GM18502 (cell line): ENCODE results near the gene SUMF1.

ENCODE experiments used
- ATAC-seq: cut with Tn5 transposase; IDR thresholded peaks from one replicate; pipeline ENCODE4 v1.9.1; 2021; ENCODE audit warnings: mild to moderate bottlenecking; ENCODE audit not compliant: unreplicated experiment, poor library complexity

SUMF1 gene

DNA sequence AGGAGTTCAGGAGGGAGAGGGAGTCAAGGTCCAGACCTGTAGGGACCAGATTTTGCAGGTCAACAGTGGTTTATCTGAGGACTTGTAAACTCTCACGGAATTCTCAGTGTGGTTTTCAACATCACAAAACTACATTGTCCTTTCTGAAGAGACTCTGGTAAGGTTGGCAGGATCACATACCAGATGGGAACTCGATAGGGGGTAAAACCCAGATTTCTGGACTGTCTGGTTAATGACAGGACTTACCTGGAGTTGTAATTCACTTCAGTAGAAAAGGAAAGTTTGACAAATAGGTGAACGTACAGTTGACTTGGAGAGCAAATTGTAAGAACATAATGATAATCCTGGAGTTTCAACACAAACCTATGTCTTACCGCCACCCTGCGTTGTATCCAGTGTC, 31.4 kb upstream of the SUMF1 start:
- ATAC-seq = no peak

- no peak for ATAC-seq
These were observed 30.8 kb upstream of the SUMF1 start for GRCh38 chr3:4497843-4498324.

GRCh38 chr3:4497005-4497692, 30.1 kb upstream of the SUMF1 start:
- ATAC-seq = no peak

DNA sequence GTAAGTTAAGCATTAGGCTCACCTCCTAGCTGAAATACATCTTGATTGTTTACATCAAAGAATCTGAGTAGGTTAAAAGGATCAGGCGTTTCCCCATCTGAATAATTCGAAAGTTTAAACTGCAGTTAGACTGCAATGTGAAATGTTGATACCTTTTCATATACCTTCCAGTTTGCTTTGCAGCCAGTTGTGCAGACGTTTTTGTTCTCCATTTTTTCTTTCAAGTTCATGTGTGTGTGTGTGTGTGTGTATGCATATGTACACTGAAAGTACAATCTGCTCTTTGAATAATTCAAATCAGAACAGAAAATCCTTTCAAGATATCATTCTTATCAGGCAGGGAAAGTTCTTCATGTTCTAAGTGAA, 29.0 kb upstream of the SUMF1 start:
- ATAC-seq = no peak

- ATAC-seq = no peak
These were observed 28.4 kb upstream of the SUMF1 start for GRCh38 chr3:4495294-4496086.

DNA sequence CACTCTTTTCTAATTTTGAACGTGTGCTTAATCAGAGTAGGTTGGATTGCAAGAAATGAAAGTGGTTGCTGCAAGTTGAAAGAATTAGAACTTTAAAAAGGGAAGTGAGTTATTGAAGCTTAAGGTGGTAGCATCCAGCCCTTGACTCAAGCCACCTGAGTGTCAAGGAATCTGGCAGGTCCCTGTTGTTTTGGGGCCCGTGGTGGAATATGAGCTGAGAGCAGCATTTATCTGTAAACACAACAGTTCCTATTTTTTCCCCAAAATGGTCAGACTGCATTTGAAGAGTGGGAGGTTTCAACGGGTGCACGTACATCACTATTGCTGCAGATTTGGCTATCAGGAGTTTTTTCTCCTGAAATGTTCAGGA, 27.8 kb upstream of the SUMF1 start:
- ATAC-seq = peak; percentile 30

DNA sequence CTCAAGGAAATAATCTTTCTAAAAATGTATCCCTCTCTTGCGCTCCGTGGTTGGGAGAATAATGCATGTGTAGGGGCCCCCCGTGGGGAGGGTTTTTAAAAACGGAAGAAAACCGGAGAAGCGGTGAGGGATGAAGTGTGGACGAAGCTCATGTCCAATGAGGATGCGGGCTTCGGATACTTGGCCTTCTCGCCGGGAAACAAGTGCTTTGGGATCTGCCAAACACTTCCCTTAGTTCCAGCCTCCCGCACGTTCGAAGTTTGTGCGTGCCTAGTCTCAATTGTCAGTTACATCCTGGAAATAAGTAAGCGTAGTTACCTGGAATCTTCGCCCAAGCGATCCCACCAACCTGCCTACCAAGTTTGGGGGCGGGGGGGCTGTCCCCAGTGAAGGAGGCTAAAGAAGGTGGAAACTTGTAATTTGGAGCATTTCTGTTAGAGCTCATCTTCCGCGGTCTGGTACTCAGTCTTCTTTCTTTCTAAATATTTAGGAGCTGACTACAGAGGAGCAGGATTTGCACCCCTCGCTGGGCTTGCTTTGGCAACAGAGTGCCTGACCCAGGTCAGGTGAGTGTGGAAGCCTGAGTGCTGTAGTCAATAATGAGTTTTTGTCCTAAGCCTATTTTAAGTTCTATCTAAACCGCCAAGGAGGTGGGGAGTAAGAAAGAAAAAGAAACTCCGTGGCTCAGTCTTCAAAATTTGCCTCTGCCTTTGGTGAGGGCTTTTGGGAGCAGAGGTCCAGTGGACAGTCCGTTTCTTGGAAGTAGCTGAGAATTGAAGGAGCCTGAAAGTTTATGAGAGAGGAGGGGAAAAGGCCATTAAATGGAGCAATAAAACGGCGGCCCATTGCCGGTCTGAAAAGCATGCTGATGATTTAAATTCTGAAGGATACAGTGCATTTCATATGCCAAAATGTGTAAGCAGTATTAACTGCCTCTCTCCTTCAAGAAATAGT, 27.1 kb upstream of the SUMF1 start:
- no peak for ATAC-seq

- ATAC-seq = peak; percentile 92
These were observed 26.2 kb upstream of the SUMF1 start, which contains the start of gene ITPR1 for GRCh38 chr3:4493014-4493940. Gene ITPR1 (plus strand): TSS chr3:4493348. CDS start chr3:4516492, 23,144 bp downstream.

- peak; percentile 15 for ATAC-seq
These were observed 25.3 kb upstream of the SUMF1 start for GRCh38 chr3:4492208-4493013.

GRCh38 chr3:4491855-4492207, 24.8 kb upstream of the SUMF1 start:
- ATAC-seq = no peak

DNA sequence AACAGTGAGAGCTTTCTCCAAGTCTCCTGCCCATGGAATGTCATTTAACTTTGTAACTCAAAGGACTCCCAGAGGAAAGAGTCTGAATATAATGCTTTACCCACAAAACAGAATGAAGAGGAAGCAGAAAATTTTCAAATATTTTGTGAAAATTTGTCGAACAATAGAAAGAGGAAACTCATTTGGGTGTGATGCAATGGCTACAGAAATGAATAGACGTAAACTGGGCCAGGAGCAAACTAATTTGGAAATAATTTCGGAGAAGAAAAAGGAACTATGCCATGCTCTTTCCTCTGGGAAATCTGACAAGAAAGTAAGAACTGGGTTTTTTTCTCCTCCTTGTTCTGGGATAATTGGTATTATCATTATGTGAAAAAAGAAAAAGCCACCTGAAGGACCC, 11.2 kb upstream of the SUMF1 start:
- no peak for ATAC-seq

DNA sequence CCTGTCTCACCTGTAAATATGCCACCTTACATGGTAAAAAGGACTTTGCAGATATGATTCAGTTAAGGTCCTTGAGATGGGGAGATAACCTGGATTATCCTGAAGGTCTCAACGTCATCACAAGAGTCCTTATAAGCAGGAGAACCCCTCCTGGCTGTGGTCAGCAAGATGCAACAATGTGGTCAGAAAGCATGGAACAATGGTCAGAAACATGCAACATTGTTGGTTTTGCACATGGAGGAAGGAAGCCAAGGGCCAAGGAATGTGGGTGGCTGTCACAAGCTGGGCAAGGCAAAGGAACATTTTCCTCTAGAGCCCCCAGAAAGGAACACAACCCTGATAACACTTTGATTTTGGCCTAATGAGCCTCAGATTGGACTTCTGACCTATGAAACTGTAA, 9.4 kb upstream of the SUMF1 start:
- ATAC-seq = no peak

DNA sequence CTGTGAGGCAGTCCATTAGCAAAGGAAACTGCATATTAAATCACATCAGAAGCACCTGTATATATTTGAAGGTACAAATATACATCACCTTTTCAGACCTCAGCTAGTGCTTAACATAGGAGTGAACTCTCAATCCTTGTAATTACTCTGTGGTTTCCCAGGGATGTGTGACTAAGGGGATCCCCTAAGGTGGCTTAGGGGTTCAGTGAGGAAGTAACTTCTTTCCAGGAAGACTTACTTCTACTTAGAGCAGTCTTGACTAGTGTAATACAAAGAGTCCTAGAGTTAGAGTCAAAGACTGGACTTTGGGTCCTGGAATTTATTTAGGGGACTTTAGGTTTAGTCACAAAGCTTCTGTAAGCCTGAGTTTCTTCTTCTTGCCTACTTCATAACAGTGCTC, 8.7 kb upstream of the SUMF1 start:
- no peak for ATAC-seq

GRCh38 chr3:4474683-4475490, 7.8 kb upstream of the SUMF1 start:
- ATAC-seq = peak; percentile 81

GRCh38 chr3:4472766-4473165, 5.7 kb upstream of the SUMF1 start:
- no peak for ATAC-seq

DNA sequence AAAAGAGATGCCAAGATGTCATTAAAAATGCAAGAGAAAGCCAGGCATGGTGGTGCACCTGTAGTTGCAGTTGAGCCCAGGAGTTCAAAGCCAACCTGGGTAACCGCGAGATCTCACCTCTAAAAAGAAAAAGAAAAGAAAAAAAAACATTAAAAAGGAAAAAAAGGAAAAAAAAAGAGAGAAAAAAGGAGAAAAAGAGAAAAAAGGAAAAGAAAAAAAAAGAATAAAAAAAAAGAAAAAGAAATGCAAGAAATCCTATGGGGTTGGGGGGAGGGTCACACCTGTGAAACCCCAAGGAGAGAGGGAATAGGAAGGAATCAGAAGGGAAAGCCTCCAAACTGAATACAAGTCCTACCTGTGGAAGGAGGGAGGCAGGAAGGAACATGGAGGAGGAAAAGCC, 5.2 kb upstream of the SUMF1 start:
- ATAC-seq = no peak

DNA sequence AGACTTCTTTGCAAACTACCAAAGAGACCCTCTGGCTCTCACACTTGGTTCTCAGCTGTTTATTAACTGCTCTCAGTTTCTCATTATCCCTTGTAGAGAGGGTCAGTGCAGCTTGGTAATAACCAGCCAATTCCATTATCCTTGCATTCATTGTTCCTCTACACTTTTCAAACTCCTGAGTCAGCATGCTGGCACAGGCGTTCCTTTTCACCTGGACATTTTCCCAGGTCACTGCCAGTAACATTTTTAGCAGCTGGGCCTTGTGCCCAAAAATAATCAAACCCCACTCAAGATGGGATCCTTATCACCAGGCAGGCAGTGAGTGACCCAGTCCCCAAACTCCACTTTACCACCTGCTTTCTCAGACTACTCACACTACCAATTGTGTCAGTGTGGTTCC, 4.8 kb upstream of the SUMF1 start:
- no peak for ATAC-seq

DNA sequence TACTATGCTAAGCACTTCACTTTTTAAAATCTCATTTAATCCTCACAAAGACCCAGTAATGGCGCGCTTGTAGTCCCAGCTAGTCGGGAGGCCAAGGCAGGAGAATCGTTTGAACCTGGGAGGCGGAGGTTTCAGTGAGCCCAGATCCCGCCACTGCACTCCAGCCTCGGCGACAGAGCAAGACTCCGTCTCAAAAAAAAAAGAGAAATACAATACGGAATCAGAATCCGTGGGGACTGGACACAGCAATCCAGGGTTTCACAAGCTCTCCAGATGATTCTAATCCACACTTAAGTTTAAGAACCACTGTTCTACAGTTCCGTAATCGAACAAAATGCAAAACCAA, 426 bp upstream of the SUMF1 start:
- ATAC-seq = no peak
